GM19463 (cell line): ENCODE results near the gene GPX7.

ENCODE experiments used
- ATAC-seq: cut with Tn5 transposase; IDR thresholded peaks from one replicate; pipeline ENCODE4 v1.9.1; 2021; ENCODE audit warnings: mild to moderate bottlenecking, moderate library complexity; ENCODE audit not compliant: unreplicated experiment

Gene GPX7

GRCh38 chr1:52585474-52585873 lies 16.7 kb upstream of the GPX7 start:
- no peak for ATAC-seq

- ATAC-seq = no peak
These were observed 14.1 kb upstream of the GPX7 start for GRCh38 chr1:52588027-52588426.

GRCh38 chr1:52588535-52588934 lies 13.6 kb upstream of the GPX7 start:
- no peak for ATAC-seq

GRCh38 chr1:52590266-52590665 lies 11.9 kb upstream of the GPX7 start:
- no peak for ATAC-seq

- no peak for ATAC-seq
These were observed 9.4 kb upstream of the GPX7 start for GRCh38 chr1:52592637-52593323.

- ATAC-seq = no peak
These were observed 8.7 kb upstream of the GPX7 start for GRCh38 chr1:52593495-52593894.

GRCh38 chr1:52595061-52595460 lies 7.1 kb upstream of the GPX7 start:
- ATAC-seq = no peak

- no peak for ATAC-seq
These were observed 4.3 kb upstream of the GPX7 start for GRCh38 chr1:52597912-52598311.

GRCh38 chr1:52598729-52599128 lies 3.4 kb upstream of the GPX7 start:
- ATAC-seq = no peak

- ATAC-seq = no peak
These were observed 2.9 kb upstream of the GPX7 start for GRCh38 chr1:52599236-52599635.

GRCh38 chr1:52600533-52601179 lies 1.5 kb upstream of the GPX7 start:
- ATAC-seq = no peak

- ATAC-seq = no peak
These were observed 652 bp upstream of the GPX7 start for GRCh38 chr1:52601519-52601918.

GRCh38 chr1:52602856-52603600 lies 857 bp downstream of the GPX7 start:
- ATAC-seq = no peak

GRCh38 chr1:52603630-52604029 lies 1.5 kb downstream of the GPX7 start:
- ATAC-seq = no peak

GRCh38 chr1:52604063-52604770 lies 2.0 kb downstream of the GPX7 start:
- no peak for ATAC-seq

- no peak for ATAC-seq
These were observed 11.6 kb downstream of the GPX7 start for GRCh38 chr1:52613636-52614373.

- no peak for ATAC-seq
These were observed 12.5 kb downstream of the GPX7 start for GRCh38 chr1:52614671-52615070.

- ATAC-seq = no peak
These were observed 13.4 kb downstream of the GPX7 start for GRCh38 chr1:52615489-52616042.

- no peak for ATAC-seq
These were observed 19.8 kb downstream of the GPX7 start for GRCh38 chr1:52621950-52622349.

GRCh38 chr1:52623812-52624211 lies 21.6 kb downstream of the GPX7 start:
- no peak for ATAC-seq
